HCT116 (cell line): ENCODE results near the gene SEBOX.

Experiments used
- EZH2 ChIP-seq: fragments of 200-600 bp; sonication (generic); IDR thresholded peaks from 2 replicates; pipeline ENCODE4 v1.6.1; 2017; ENCODE audit warnings: antibody characterized with exemption, mixed run types
- POLR2A ChIP-seq: IDR thresholded peaks from 2 replicates; pipeline ENCODE4 v1.7.0; 2011; ENCODE audit warnings: borderline replicate concordance; ENCODE audit not compliant: insufficient read depth, insufficient read length; ENCODE audit errors: extremely low read depth
- POLR2AphosphoS5 ChIP-seq: IDR thresholded peaks from 2 replicates; pipeline ENCODE4 v1.6.1; 2011; ENCODE audit warnings: mild to moderate bottlenecking, low read depth, low read length, moderate library complexity

GRCh38 chr17:28390141-28390540 lies 25.1 kb upstream of the SEBOX start:
- TF ChIP-seq POLR2A = no peak
- no peak for TF ChIP-seq EZH2
- TF ChIP-seq POLR2AphosphoS5 = no peak
